Hepatocyte (in vitro differentiated cells): ENCODE measurements around the gene MAGI2. TPM values are rescaled to one million over a fixed set of nuclear protein-coding genes. Genes with fewer than 3 reads are reported as not detected.

Source experiments
- DNase-seq: peaks from one replicate; pipeline ENCODE4 v3.0.0-alpha.2; 2016; ENCODE audit warnings: low spot score
- H2AFZ ChIP-seq: fragments of 200-600 bp; sonication (generic); 2 replicates; pipeline ENCODE4 v1.6.0; 2016; ENCODE audit warnings: antibody characterized with exemption, mild to moderate bottlenecking
- H3K27ac ChIP-seq: fragments of 200-600 bp; sonication (generic); 2 replicates; pipeline ENCODE4 v1.5.1; 2016; ENCODE audit warnings: mild to moderate bottlenecking
- H3K27me3 ChIP-seq: fragments of 200-600 bp; sonication (generic); 2 replicates; pipeline ENCODE4 v1.6.1; 2016
- H3K36me3 ChIP-seq: fragments of 200-600 bp; sonication (generic); replicated peaks from 2 replicates; pipeline ENCODE4 v1.5.1; 2016; ENCODE audit warnings: low read depth; ENCODE audit not compliant: insufficient read depth
- H3K4me1 ChIP-seq: fragments of 200-600 bp; sonication (generic); 2 replicates; pipeline ENCODE4 v1.5.1; 2016; ENCODE audit warnings: mild to moderate bottlenecking, moderate library complexity; ENCODE audit not compliant: insufficient read depth
- H3K4me2 ChIP-seq: fragments of 200-600 bp; sonication (generic); 2 replicates; pipeline ENCODE4 v1.6.0; 2016
- H3K4me3 ChIP-seq: fragments of 200-600 bp; sonication (generic); 2 replicates; pipeline ENCODE4 v1.5.1; 2016; ENCODE audit warnings: mild to moderate bottlenecking
- H3K79me2 ChIP-seq: fragments of 200-600 bp; sonication (generic); 2 replicates; pipeline ENCODE4 v1.6.0; 2017; ENCODE audit warnings: mild to moderate bottlenecking
- H3K9me2 ChIP-seq: fragments of 200-600 bp; sonication (generic); replicated peaks from 2 replicates; pipeline ENCODE4 v1.6.0; 2017; ENCODE audit warnings: mild to moderate bottlenecking; ENCODE audit not compliant: insufficient read depth
- H3K9me3 ChIP-seq: fragments of 200-600 bp; sonication (generic); 2 replicates; pipeline ENCODE4 v1.5.1; 2016; ENCODE audit warnings: low read depth, mild to moderate bottlenecking
- H4K20me1 ChIP-seq: fragments of 200-600 bp; sonication (generic); 2 replicates; pipeline ENCODE4 v1.6.0; 2016; ENCODE audit warnings: mild to moderate bottlenecking; ENCODE audit not compliant: insufficient read depth, poor library complexity, severe bottlenecking
- EZH2 ChIP-seq: fragments of 200-600 bp; sonication (generic); IDR thresholded peaks from 2 replicates; pipeline ENCODE4 v1.6.1; 2016; ENCODE audit warnings: antibody characterized with exemption, mild to moderate bottlenecking, borderline replicate concordance
- EZH2phosphoT487 ChIP-seq: fragments of 200-600 bp; sonication (generic); IDR thresholded peaks from one replicate; pipeline ENCODE4 v1.6.1; 2018; ENCODE audit warnings: antibody characterized with exemption, mild to moderate bottlenecking, low read depth, moderate library complexity; ENCODE audit not compliant: unreplicated experiment, severe bottlenecking
- WGBS: methylation state at CpG from one replicate; pipeline ENCODE4 v1.1.6; 2016; ENCODE audit warnings: low lambda C conversion rate; ENCODE audit errors: missing lambda C conversion rate; 5-methylcytosine and 5-hydroxymethylcytosine counted together
- polyA plus RNA-seq: library from polyadenylated mRNA; unstranded; fragments of >200 nt; fragmentation: Nextera tagmentation; extraction: Ambion mirVana; gene quantifications from 2 replicates; pipeline ENCODE4 v1.2.1, GENCODE V29; 2016
- total RNA-seq: library from RNA; depleted of rRNA; stranded (reverse); fragments of >200 nt; gene quantifications from 2 replicates; pipeline ENCODE4 v1.2.3, GENCODE V29; 2014
- TF ChIP-seq, protein P1 (sequence below): fragments of 200-600 bp; sonication (generic); IDR thresholded peaks from 2 replicates; pipeline ENCODE4 v1.5.1; 2016; ENCODE audit warnings: antibody characterized with exemption, mild to moderate bottlenecking; ENCODE audit not compliant: poor library complexity

Gene MAGI2
- total and polyA plus RNA-seq, 2 experiments from 2014 or later, result 3.1 to 6.7 TPM

DNA sequence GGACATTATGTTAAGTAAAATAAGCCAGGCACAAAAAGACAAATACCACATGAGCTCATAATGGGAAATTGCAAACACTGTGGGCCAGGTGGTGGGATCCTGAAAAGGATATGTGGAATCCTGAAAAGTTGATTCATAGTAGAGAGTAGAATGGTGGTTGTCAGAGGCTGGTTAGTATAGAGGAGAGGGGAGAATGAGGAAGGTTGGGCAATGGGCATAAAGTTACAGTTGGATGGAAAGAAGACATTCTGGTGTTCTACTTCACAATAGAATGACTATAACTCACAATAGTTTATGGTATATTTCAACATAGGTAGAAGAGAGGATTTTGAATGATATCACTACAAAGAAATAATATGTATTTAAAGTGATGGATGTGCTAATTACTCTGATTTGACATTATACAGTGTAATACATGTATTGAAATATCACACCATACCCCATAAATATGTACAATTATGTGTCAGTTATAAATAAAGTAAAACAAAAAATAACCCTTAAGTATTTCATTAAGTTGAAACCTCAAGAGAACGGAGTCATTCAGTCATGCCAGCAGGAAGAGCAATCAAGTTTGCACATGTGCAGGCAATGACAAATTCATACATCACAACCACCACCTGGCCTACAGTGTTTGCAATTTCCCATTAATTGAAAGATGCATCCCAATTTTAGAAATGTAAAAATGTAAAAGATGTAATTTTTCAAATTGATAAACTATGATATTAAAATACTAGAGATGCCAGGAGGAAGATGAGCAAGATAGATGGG, 156.7 kb downstream of the MAGI2 start:
- no peak overlapping the region for H2AFZ ChIP-seq
- no peak for TF ChIP-seq EZH2
- no peak for TF ChIP-seq EZH2phosphoT487
- TF ChIP-seq, protein P1, sequence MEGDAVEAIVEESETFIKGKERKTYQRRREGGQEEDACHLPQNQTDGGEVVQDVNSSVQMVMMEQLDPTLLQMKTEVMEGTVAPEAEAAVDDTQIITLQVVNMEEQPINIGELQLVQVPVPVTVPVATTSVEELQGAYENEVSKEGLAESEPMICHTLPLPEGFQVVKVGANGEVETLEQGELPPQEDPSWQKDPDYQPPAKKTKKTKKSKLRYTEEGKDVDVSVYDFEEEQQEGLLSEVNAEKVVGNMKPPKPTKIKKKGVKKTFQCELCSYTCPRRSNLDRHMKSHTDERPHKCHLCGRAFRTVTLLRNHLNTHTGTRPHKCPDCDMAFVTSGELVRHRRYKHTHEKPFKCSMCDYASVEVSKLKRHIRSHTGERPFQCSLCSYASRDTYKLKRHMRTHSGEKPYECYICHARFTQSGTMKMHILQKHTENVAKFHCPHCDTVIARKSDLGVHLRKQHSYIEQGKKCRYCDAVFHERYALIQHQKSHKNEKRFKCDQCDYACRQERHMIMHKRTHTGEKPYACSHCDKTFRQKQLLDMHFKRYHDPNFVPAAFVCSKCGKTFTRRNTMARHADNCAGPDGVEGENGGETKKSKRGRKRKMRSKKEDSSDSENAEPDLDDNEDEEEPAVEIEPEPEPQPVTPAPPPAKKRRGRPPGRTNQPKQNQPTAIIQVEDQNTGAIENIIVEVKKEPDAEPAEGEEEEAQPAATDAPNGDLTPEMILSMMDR, result no peak

DNA sequence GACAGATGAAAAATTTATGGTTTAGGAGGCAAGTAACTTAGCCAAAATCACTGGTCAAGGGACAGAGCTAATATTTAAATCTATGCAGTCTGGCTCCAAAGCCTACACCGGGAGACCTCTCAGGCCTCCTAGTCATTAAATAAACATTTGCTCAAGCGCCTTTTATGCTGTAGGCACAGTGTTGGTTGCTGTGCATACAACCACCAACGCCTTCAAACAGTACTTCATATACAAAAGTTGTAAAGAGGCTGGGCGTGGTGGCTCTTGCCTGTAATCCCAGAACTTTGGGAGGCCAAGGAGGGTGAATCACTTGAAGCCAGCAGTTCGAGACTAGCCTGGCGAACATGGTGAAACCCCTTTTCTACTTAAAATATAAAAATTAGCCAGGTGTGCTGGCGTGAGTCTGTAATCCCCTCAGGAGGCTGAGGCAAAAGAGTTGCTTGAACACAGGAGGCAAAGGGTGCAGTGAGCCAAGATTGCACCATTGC, 159.8 kb downstream of the MAGI2 start:
- no peaks in the 10 kb centered on the region for H3K9me2 ChIP-seq
- H4K20me1 ChIP-seq, result no peaks in the 10 kb centered on the region
- H3K4me1 ChIP-seq, result no peaks in the 10 kb centered on the region
- H3K4me2 ChIP-seq, result no peak overlapping the region
- TF ChIP-seq EZH2phosphoT487 (no peak), EZH2 (no peak)
- TF ChIP-seq, protein P1, result no peak
- no peak overlapping the region for H3K4me3 ChIP-seq
- no peak overlapping the region for H2AFZ ChIP-seq
- no peaks in the 10 kb centered on the region for H3K36me3 ChIP-seq
- H3K27ac ChIP-seq, result no peak overlapping the region
- no peaks in the 10 kb centered on the region for H3K27me3 ChIP-seq
- H3K9me3 ChIP-seq, result no peaks in the 10 kb centered on the region
- 61% methylated on average over 7 of the region's 7 CpGs for WGBS
- DNase-seq, result peak; percentile 52
- no peaks in the 10 kb centered on the region for H3K79me2 ChIP-seq

More for the DNA sequence above, 156.7 kb downstream of the MAGI2 start:
- H3K79me2 ChIP-seq, result no peaks in the 10 kb centered on the region
- no peaks in the 10 kb centered on the region for H3K27me3 ChIP-seq
- no peaks in the 10 kb centered on the region for H3K9me2 ChIP-seq
- no peak for DNase-seq
- no peak overlapping the region for H3K27ac ChIP-seq
- H3K36me3 ChIP-seq, result no peaks in the 10 kb centered on the region
- no peaks in the 10 kb centered on the region for H3K9me3 ChIP-seq
- 90% methylated on average over 1 of the region's 1 CpG for WGBS
- H3K4me2 ChIP-seq, result no peak overlapping the region
- no peaks in the 10 kb centered on the region for H3K4me1 ChIP-seq
- H3K4me3 ChIP-seq, result no peak overlapping the region
- no peaks in the 10 kb centered on the region for H4K20me1 ChIP-seq

GRCh38 chr7:79292834-79293233, 160.6 kb downstream of the MAGI2 start:
- H3K4me3 ChIP-seq, result no peak overlapping the region
- H4K20me1 ChIP-seq, result no peaks in the 10 kb centered on the region
- no peaks in the 10 kb centered on the region for H3K9me2 ChIP-seq
- no peaks in the 10 kb centered on the region for H3K9me3 ChIP-seq
- H3K27ac ChIP-seq, result no peak overlapping the region
- no peak overlapping the region for H3K4me2 ChIP-seq
- no peak for DNase-seq
- H3K4me1 ChIP-seq, result no peaks in the 10 kb centered on the region
- no peaks in the 10 kb centered on the region for H3K27me3 ChIP-seq
- no peaks in the 10 kb centered on the region for H3K36me3 ChIP-seq
- TF ChIP-seq EZH2phosphoT487 (no peak), EZH2 (no peak)
- TF ChIP-seq, protein P1, result no peak
- no peak overlapping the region for H2AFZ ChIP-seq
- WGBS, result 81% methylated on average over 2 of the region's 2 CpGs
- no peaks in the 10 kb centered on the region for H3K79me2 ChIP-seq
